DOHH2 (cell line): ENCODE measurements around the gene ZMYM2.

Experiments
- H3F3A ChIP-seq: fragments of 200-600 bp; sonication (generic), shearing (Covaris generic); 2 replicates; pipeline ENCODE4 v1.6.0; 2016; ENCODE audit warnings: antibody characterized with exemption, mild to moderate bottlenecking; ENCODE audit not compliant: control insufficient read depth, insufficient read depth
- H3K27ac ChIP-seq: fragments of 200-600 bp; sonication (generic); 2 replicates; pipeline ENCODE4 v1.5.1; 2014; ENCODE audit warnings: low read depth, mild to moderate bottlenecking, low read length, moderate library complexity
- H3K27me3 ChIP-seq: fragments of 200-600 bp; sonication (generic); 2 replicates; pipeline ENCODE4 v1.6.1; 2014; ENCODE audit warnings: mild to moderate bottlenecking, low read length, mixed read lengths; ENCODE audit not compliant: control insufficient read depth
- H3K36me3 ChIP-seq: fragments of 200-600 bp; sonication (generic); 2 replicates; pipeline ENCODE4 v1.6.1; 2014; ENCODE audit warnings: mild to moderate bottlenecking, low read length, moderate library complexity, mixed read lengths; ENCODE audit not compliant: control insufficient read depth
- H3K4me1 ChIP-seq: fragments of 200-600 bp; sonication (generic); 2 replicates; pipeline ENCODE4 v1.6.1; 2014; ENCODE audit warnings: mild to moderate bottlenecking, low read length, mixed read lengths; ENCODE audit not compliant: control insufficient read depth
- H3K4me2 ChIP-seq: fragments of 200-600 bp; sonication (generic); 2 replicates; pipeline ENCODE4 v1.6.0; 2014; ENCODE audit warnings: mild to moderate bottlenecking, low read length, moderate library complexity
- H3K4me3 ChIP-seq: fragments of 200-600 bp; sonication (generic); 2 replicates; pipeline ENCODE4 v1.5.1; 2014; ENCODE audit warnings: mild to moderate bottlenecking, low read length, mixed read lengths
- H3K79me2 ChIP-seq: fragments of 200-600 bp; sonication (generic); 2 replicates; pipeline ENCODE4 v1.6.1; 2014; ENCODE audit warnings: mild to moderate bottlenecking, low read length, mixed read lengths; ENCODE audit not compliant: control insufficient read depth
- H3K9me2 ChIP-seq: fragments of 200-600 bp; sonication (generic); replicated peaks from 2 replicates; pipeline ENCODE4 v1.6.1; 2014; ENCODE audit warnings: mild to moderate bottlenecking, low read length, mixed read lengths; ENCODE audit not compliant: control insufficient read depth
- H3K9me3 ChIP-seq: fragments of 200-600 bp; sonication (generic); 2 replicates; pipeline ENCODE4 v1.6.1; 2014; ENCODE audit warnings: antibody characterized with exemption, low read length, mixed read lengths; ENCODE audit not compliant: control insufficient read depth, insufficient read depth
- H4K20me1 ChIP-seq: fragments of 200-600 bp; sonication (generic); 2 replicates; pipeline ENCODE4 v1.6.0; 2014; ENCODE audit warnings: low read depth, mild to moderate bottlenecking, antibody characterized with exemption, low read length, moderate library complexity; ENCODE audit not compliant: control insufficient read depth, insufficient read depth
- EZH2phosphoT487 ChIP-seq: fragments of 200-600 bp; sonication (generic); IDR thresholded peaks from 2 replicates; pipeline ENCODE4 v1.6.1; 2017; ENCODE audit warnings: borderline replicate concordance, mild to moderate bottlenecking, antibody characterized with exemption, low read length, moderate library complexity, mixed read lengths
- TF ChIP-seq, protein P1 (sequence below): fragments of 200-600 bp; sonication (generic); IDR thresholded peaks from one replicate; pipeline ENCODE4 v1.5.1; 2014; ENCODE audit warnings: antibody characterized with exemption, mild to moderate bottlenecking, low read depth, low read length; ENCODE audit not compliant: poor library complexity, severe bottlenecking

Gene ZMYM2

DNA sequence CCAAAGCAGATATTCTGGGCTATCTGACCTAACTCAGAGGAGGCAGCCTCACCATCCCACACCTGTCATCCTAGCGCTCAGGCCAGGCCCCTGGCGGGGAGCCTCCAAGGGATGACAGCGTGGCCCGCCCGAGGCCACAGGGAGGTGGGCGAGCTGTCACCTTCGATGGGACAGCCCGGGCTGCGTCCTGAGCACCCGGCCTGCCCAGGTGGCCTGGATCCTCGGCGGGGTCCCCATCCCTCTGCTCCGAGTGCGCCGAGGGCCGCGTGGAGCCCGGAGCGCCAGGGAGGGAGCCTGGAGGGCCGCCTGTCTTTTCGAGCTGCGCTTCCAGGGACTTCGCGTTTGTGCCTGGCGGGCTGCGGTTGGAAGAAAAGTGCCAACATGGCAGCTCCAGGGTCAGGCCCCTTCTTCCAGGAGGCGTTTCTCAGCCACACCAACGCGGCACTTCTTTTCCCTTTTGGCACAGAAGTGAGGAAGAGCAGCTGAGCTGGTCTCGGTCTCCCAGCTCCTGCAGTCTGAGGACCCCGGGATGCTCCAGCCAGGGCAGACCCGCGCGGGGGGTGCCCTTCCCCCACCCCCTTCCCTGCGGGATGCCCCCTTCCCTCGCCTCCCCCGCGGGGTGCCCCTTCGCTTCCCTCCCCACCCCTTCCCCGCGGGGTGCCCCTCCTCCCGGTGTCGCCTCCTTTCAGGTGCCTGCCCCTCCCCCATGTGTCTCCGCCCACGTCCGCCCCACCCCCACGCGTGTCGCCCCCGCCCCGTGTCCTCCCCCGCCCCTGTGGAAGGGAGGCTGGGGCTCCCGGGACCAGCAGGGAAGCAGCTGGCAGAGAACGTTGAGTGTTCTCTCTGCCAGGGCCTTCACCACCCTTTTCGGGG lies 160.0 kb downstream of the ZMYM2 start:
- Histone ChIP-seq H4K20me1 (no peaks in the 10 kb centered on the region), H3F3A (no peaks in the 10 kb centered on the region), H3K4me1 (peaks cover 14% of the 10 kb centered on the region; the same call in 1 of the 2 replicates), H3K9me2 (no peaks in the 10 kb centered on the region), H3K4me3 (peak overlapping the region; percentile 79), H3K4me2 (peak overlapping the region; percentile 83), H3K27ac (no peak overlapping the region), H3K9me3 (no peaks in the 10 kb centered on the region), H3K79me2 (no peaks in the 10 kb centered on the region), H3K27me3 (peaks cover 10% of the 10 kb centered on the region; the same call in 1 of the 2 replicates), H3K36me3 (no peaks in the 10 kb centered on the region)
- TF ChIP-seq EZH2phosphoT487, result no peak
- TF ChIP-seq, protein P1, sequence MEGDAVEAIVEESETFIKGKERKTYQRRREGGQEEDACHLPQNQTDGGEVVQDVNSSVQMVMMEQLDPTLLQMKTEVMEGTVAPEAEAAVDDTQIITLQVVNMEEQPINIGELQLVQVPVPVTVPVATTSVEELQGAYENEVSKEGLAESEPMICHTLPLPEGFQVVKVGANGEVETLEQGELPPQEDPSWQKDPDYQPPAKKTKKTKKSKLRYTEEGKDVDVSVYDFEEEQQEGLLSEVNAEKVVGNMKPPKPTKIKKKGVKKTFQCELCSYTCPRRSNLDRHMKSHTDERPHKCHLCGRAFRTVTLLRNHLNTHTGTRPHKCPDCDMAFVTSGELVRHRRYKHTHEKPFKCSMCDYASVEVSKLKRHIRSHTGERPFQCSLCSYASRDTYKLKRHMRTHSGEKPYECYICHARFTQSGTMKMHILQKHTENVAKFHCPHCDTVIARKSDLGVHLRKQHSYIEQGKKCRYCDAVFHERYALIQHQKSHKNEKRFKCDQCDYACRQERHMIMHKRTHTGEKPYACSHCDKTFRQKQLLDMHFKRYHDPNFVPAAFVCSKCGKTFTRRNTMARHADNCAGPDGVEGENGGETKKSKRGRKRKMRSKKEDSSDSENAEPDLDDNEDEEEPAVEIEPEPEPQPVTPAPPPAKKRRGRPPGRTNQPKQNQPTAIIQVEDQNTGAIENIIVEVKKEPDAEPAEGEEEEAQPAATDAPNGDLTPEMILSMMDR, result peak; percentile 33

DNA sequence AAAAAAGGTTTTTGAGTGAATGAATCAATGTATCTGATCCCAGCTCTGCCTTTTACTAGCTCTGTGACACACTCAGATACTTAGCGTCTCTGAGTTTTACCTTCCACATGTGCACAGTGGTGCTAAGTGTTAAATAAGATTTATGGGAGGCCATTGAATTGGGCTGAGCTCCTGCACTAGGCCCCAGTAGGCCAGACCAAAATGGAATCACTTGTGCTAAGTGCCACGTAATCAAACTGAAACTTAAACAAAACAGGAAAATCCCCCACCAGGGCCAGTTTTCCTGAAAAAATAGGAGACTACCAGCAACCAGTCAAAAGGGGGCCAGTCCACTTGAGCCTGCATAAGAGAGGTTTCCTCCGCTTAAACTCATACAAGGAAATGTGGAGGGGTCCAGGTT lies 161.4 kb downstream of the ZMYM2 start:
- Histone ChIP-seq H3K4me1 (peaks cover 14% of the 10 kb centered on the region; the same call in 1 of the 2 replicates), H3K27me3 (peaks cover 10% of the 10 kb centered on the region; the same call in 1 of the 2 replicates), H3K36me3 (no peaks in the 10 kb centered on the region), H3K27ac (no peak overlapping the region), H3K9me3 (no peaks in the 10 kb centered on the region), H3F3A (no peaks in the 10 kb centered on the region), H3K4me2 (no peak overlapping the region; the same call in 1 of the 2 replicates), H3K9me2 (no peaks in the 10 kb centered on the region), H4K20me1 (no peaks in the 10 kb centered on the region), H3K79me2 (no peaks in the 10 kb centered on the region), H3K4me3 (no peak overlapping the region)
- TF ChIP-seq EZH2phosphoT487, result no peak
- TF ChIP-seq, protein P1, result no peak

DNA sequence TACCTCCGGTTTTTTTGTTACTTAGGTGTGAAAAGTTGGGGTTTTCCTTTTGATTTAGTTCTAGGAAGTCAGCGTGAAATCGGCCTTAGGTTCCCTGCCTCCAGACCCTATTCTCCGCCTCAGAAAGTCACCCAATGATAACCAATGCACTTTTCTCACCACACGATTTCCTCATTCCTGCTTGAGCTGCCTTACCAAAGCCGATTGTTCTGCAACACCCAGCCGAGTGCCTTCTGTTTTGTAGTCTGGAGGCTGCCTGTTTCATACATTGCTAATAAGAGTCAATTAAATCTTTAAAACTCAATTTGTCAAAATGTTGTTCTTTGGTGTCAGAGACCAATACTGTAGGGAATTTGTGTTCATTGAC lies 162.6 kb downstream of the ZMYM2 start:
- Histone ChIP-seq H3K27ac (no peak overlapping the region), H3K79me2 (no peaks in the 10 kb centered on the region), H3K4me2 (peak overlapping the region; percentile 49), H3K9me3 (no peaks in the 10 kb centered on the region), H3F3A (no peaks in the 10 kb centered on the region), H3K9me2 (no peaks in the 10 kb centered on the region), H3K4me3 (peak overlapping the region; percentile 50), H3K36me3 (no peaks in the 10 kb centered on the region), H3K4me1 (peaks cover 14% of the 10 kb centered on the region; the same call in 1 of the 2 replicates), H4K20me1 (no peaks in the 10 kb centered on the region), H3K27me3 (peaks cover 18% of the 10 kb centered on the region; the same call in 1 of the 2 replicates)
- TF ChIP-seq EZH2phosphoT487, result no peak
- TF ChIP-seq, protein P1, result no peak
